Esophagus squamous epithelium (tissue), 5 donors: ENCODE data around the gene MKNK1. TPM values are rescaled to one million over a fixed set of nuclear protein-coding genes. Genes with fewer than 3 reads are reported as not detected.

Source experiments
- DNase-seq: peaks from one replicate; lab custom pipeline; 2025; lab: John Stamatoyannopoulos, UW
- H3K27ac ChIP-seq, 4 donors: fragments of 200-600 bp; sonication (generic); one replicate each; pipeline ENCODE4 v1.5.1; 2016 to 2019; ENCODE audit warnings: mild to moderate bottlenecking in 1 of 4
- H3K27me3 ChIP-seq, 4 donors: fragments of 200-600 bp; sonication (generic); 1 replicate in 3 of 4; 2 replicates in 1 of 4; pipeline versions ENCODE4 v1.5.1 to v1.6.0; 2017 to 2021; ENCODE audit warnings: antibody characterized with exemption in 1 of 4
- H3K36me3 ChIP-seq, 3 donors: fragments of 200-600 bp; sonication (generic); one replicate each; pipeline ENCODE4 v1.5.1; 2016 to 2019
- H3K4me1 ChIP-seq, 3 donors: fragments of 200-600 bp; sonication (generic); one replicate each; pipeline ENCODE4 v1.5.1; 2017 to 2019
- H3K4me3 ChIP-seq, 4 donors: fragments of 200-600 bp; sonication (generic); 1 replicate in 3 of 4; 2 replicates in 1 of 4; pipeline ENCODE4 v1.5.1; 2016 to 2019; ENCODE audit warnings: mild to moderate bottlenecking in 2 of 4, moderate library complexity in 1 of 4
- H3K9me3 ChIP-seq, 3 donors: fragments of 200-600 bp; sonication (generic); one replicate each; pipeline ENCODE4 v1.5.1; 2016 to 2019
- CTCF ChIP-seq, 6 experiments: fragments of 450-650 bp in 4 of 6; fragments of 200-600 bp in 2 of 6; sonication (generic) in 2 of 6; IDR thresholded peaks; one replicate each; pipeline ENCODE4 v1.5.1; 2016 to 2019; ENCODE audit warnings: antibody characterized with exemption in 6 of 6, mild to moderate bottlenecking in 4 of 6, moderate library complexity in 4 of 6
- POLR2A ChIP-seq, 4 donors: fragments of 450-650 bp; IDR thresholded peaks; one replicate each; pipeline ENCODE4 v1.6.1; 2017; ENCODE audit warnings: antibody characterized with exemption in 4 of 4, mild to moderate bottlenecking in 4 of 4, moderate library complexity in 3 of 4
- WGBS, 2 donors: methylation state at CpG; one replicate each; pipeline ENCODE4 v1.1.5; 2018; 5-methylcytosine and 5-hydroxymethylcytosine counted together
- intact Hi-C: fragments of 100-400 bp; cut with DNase I; formaldehyde crosslinking; loops from one replicate; pipeline ENCODE4 v1.15.0; 2022
- total RNA-seq, 4 donors: library from RNA; depleted of rRNA; stranded (reverse); fragments of >200 nt; gene quantifications; one replicate each; pipeline ENCODE4 v1.1.0, GENCODE V29; 2016
- donor health status: DM: yes; HTN: yes; CAD: no.

The MKNK1 gene
- total RNA-seq, 4 donors from 2014 or later, result 18.2 to 33.7 (median 33.6) TPM

DNA sequence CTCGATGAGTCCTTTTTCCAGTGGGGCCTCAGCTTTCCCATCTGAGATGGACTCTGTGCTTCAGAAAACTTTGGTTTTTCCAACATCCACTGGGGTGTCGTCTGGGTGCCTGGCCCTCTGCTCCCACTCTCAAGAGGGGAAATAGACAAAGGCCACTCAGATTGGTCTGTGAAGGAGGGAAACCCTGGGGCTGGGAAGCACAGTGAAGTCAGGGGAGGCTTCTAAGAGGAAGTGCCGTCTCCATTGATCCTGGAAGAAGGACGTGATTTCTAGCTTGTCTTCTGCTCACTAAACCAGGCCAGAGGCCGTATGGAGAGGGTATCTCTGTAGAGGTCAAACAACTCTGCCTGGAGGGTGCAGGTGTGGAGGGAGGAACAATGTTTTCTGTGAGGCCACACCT lies 57.9 kb downstream of the MKNK1 start:
- no peak overlapping the region for H3K4me3 ChIP-seq
- H3K27ac ChIP-seq, result no peak overlapping the region
- intact Hi-C loops, result no loop called here
- no peak for DNase-seq
- 57 to 66% methylated on average over 2 to 4 of the region's 5 CpGs for WGBS, 2 donors
- H3K36me3 ChIP-seq, result no peaks in the 10 kb centered on the region
- TF ChIP-seq POLR2A (IDR thresholded peaks at IDR 0.05), result no peak
- H3K4me1 ChIP-seq, result peaks cover 0 to 25% (median 4%) of the 10 kb centered on the region in 3 donors
- no peaks in the 10 kb centered on the region for H3K9me3 ChIP-seq
- peaks cover 7 to 89% (median 8%) of the 10 kb centered on the region in 4 donors for H3K27me3 ChIP-seq

- Histone ChIP-seq H3K27ac (no peak overlapping the region), H3K27me3 (peaks cover 7 to 89% (median 8%) of the 10 kb centered on the region in 4 donors), H3K9me3 (no peaks in the 10 kb centered on the region), H3K36me3 (no peaks in the 10 kb centered on the region), H3K4me3 (no peak overlapping the region), H3K4me1 (peaks cover 0 to 25% (median 4%) of the 10 kb centered on the region in 3 donors)
- intact Hi-C loops, result no loop called here
- DNase-seq, result no peak
- WGBS, 2 donors, result 44 to 63% methylated on average over 2 to 3 of the region's 3 CpGs
- TF ChIP-seq CTCF (IDR thresholded peaks at IDR 0.05), result no peak
- TF ChIP-seq POLR2A (IDR thresholded peaks at IDR 0.05), result no peak
Observed at GRCh38 chr1:46545784-46546183, 58.3 kb downstream of the MKNK1 start.

- no peak overlapping the region for H3K27ac ChIP-seq
- intact Hi-C loops, result no loop called here
- H3K4me1 ChIP-seq, result peaks cover 0 to 19% (median 4%) of the 10 kb centered on the region in 3 donors
- H3K27me3 ChIP-seq, result peaks cover 7 to 85% (median 8%) of the 10 kb centered on the region in 4 donors
- peak overlapping the region in 1 of 4 donors; percentile 27 for H3K4me3 ChIP-seq
- no peak for DNase-seq
- H3K9me3 ChIP-seq, result no peaks in the 10 kb centered on the region
- TF ChIP-seq POLR2A (IDR thresholded peaks at IDR 0.05) (no peak), CTCF (IDR thresholded peaks at IDR 0.05) (no peak)
- WGBS, 2 donors, result 59% methylated on average over 3 to 4 of the region's 5 CpGs
- H3K36me3 ChIP-seq, result no peaks in the 10 kb centered on the region
Observed at GRCh38 chr1:46544561-46545240, 59.4 kb downstream of the MKNK1 start.

- intact Hi-C loops, result no loop called here
- 11 to 15% methylated on average over 19 to 35 of the region's 58 CpGs for whole genome bisulfite sequencing, 2 donors
- Histone ChIP-seq H3K4me1 (peaks cover 0 to 12% (median 4%) of the 10 kb centered on the region in 3 donors), H3K36me3 (no peaks in the 10 kb centered on the region), H3K4me3 (peak overlapping the region in 1 of 4 donors; percentile 27), H3K9me3 (no peaks in the 10 kb centered on the region), H3K27me3 (peaks cover 7 to 90% (median 8%) of the 10 kb centered on the region in 4 donors), H3K27ac (no peak overlapping the region)
- DNase-seq, result no peak
- TF ChIP-seq CTCF (IDR thresholded peaks at IDR 0.05), result no peak
- no peak for TF ChIP-seq POLR2A (IDR thresholded peaks at IDR 0.05)
Observed at GRCh38 chr1:46543761-46544560, 60.1 kb downstream of the MKNK1 start.

GRCh38 chr1:46543382-46543760 lies 60.7 kb downstream of the MKNK1 start:
- H3K9me3 ChIP-seq, result no peaks in the 10 kb centered on the region

More at GRCh38 chr1:46543382-46543760, 60.7 kb downstream of the MKNK1 start:
- intact Hi-C loops, result no loop called here
- WGBS, 2 donors, result 29 to 74% methylated on average over 1 to 7 of the region's 7 CpGs
- TF ChIP-seq POLR2A (IDR thresholded peaks at IDR 0.05) (no peak), CTCF (IDR thresholded peaks at IDR 0.05) (no peak)
- no peak for DNase-seq
- peaks cover 0 to 12% (median 4%) of the 10 kb centered on the region in 3 donors for H3K4me1 ChIP-seq
- peaks cover 7 to 90% (median 8%) of the 10 kb centered on the region in 4 donors for H3K27me3 ChIP-seq
- no peak overlapping the region for H3K27ac ChIP-seq
- H3K4me3 ChIP-seq, result no peak overlapping the region
- no peaks in the 10 kb centered on the region for H3K36me3 ChIP-seq
